ENCODE data around the gene TGFBR3. TPM values are rescaled to one million over a fixed set of nuclear protein-coding genes. Genes with fewer than 3 reads are reported as not detected.

Gene TGFBR3
- total and polyA plus RNA-seq, 9 of the 15 experiments (the other 6 are each of a cell fraction or from before 2014, with no cell fraction given): 3.6 to 32.4 (median 15.6) TPM

DNA sequence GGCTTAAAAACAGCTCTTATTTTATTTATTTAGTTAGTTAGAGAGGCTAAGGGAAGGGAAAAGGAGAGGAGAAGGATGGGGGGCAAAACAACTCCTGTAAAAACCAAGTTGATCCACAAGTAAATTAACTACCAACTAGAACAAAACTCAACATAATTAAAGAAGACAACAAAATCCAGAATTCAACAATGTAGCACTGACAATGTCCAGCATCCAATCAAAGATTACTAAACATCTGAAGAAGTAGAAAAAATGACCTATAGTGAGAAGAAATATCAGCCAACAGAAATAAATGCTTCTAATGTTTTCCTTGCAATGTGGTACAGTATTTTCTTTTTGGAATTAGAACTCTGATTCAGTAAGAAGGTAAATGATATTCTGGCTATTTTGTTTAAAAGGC, 225.2 kb downstream of the TGFBR3 start:
- ATAC-seq (no peak), FAIRE-seq (no peak), DNase-seq (ENCODE audit: extremely low read depth in 1 of 4, low spot score in 3 of 4) (no peak)
- in situ Hi-C loops (cut with MboI) (no loop called here), intact Hi-C loops (cut with micrococcal nuclease) (no loop called here)
- Histone ChIP-seq H3K9me3 (replicated peaks; ENCODE audit: control insufficient read depth, insufficient read depth, low read depth, low read length) (0 out of 2 replicates have a peak, but pooled peaks cover 3% of the 10 kb centered on the region), H3K9ac (ENCODE audit: insufficient read depth in 1 of 2, low read depth in 2 of 2, low read length in 2 of 2) (no peak overlapping the region), H3K27ac (ENCODE audit: extremely low read depth, low read depth, low read length) (no peak overlapping the region), H3K36me3 (ENCODE audit: control insufficient read depth, insufficient read depth, low read length) (no peaks in the 10 kb centered on the region), H4K20me1 (replicated peaks; ENCODE audit: control insufficient read depth, insufficient read depth, low read length) (no peaks in the 10 kb centered on the region), H3K4me1 (replicated peaks in 1 of 2; ENCODE audit: control insufficient read depth in 2 of 2, insufficient read depth in 2 of 2, low read length in 2 of 2) (no peaks in the 10 kb centered on the region), H3K4me2 (ENCODE audit: insufficient read depth, low read length) (no peak overlapping the region), H3K79me2 (ENCODE audit: control insufficient read depth, insufficient read depth, low read length) (no peaks in the 10 kb centered on the region), H3K4me3 (no peak overlapping the region), H2AFZ (ENCODE audit: low read depth, low read length) (no peak overlapping the region), H3K27me3 (ENCODE audit: control insufficient read depth in 2 of 2, insufficient read depth in 2 of 2, low read length in 2 of 2) (no peaks in the 10 kb centered on the region), H3K9me1 (ENCODE audit: control insufficient read depth, insufficient read depth, low read length) (no peaks in the 10 kb centered on the region)
- CTCF ChIA-PET (ENCODE audit: low intra/inter-chr PET ratio): no interaction called here
- POLR2A ChIA-PET: no interaction called here
- BruUV-seq (replicated peaks): no TSS peak
- TF ChIP-seq SMAD3 (CRISPR knock-in tag; conservative IDR thresholded peaks at IDR 0.05) (no peak), POU5F1 (IDR thresholded peaks at IDR 0.05; ENCODE audit: borderline replicate concordance, low read depth, low read length, partially characterized antibody) (no peak), ZNF766 (CRISPR knock-in tag; conservative IDR thresholded peaks at IDR 0.05) (no peak), NEUROD1 (IDR thresholded peaks at IDR 0.05; ENCODE audit: borderline replicate concordance, low read depth, low read length, partially characterized antibody) (no peak), POLR2G (IDR thresholded peaks at IDR 0.05; ENCODE audit: low read depth, low read length) (no peak), OTX1 (CRISPR knock-in tag; IDR thresholded peaks at IDR 0.05) (no peak), KAT2B (IDR thresholded peaks at IDR 0.05; ENCODE audit: low read depth, low read length) (no peak), HDGF (IDR thresholded peaks at IDR 0.05) (no peak), KLF16 (IDR thresholded peaks at IDR 0.05) (no peak)
